ENCODE measurements around the gene FHIT.

DNA sequence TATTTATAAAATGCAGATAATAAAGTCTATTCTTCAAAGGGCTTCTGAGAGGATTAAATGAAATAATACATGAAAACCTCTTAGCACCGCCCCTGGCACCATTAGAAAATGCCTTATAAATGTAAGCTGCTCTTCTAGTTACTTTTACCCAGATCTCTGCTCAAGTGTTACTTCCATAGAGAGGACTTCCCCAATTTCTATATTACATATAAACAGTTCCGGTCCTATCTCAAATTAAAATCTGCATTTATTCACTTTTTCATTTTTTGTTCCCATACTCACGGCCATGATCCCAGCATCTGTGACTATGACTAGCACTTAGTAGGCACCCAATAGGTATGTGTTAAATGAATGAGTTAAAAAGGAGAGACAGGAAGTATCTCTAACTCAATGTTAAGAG, 1310.5 kb downstream of the FHIT start:
- TF ChIP-seq POLR2A (IDR thresholded peaks at IDR 0.05; ENCODE audit: low read depth, low read length), result no peak
- TF ChIP-seq TAF1 (IDR thresholded peaks at IDR 0.05; ENCODE audit: borderline replicate concordance, low read depth, low read length), result no peak
- no peak for TF ChIP-seq POLR2AphosphoS5 (IDR thresholded peaks at IDR 0.05; ENCODE audit: low read depth, low read length)

Measured in GM12892 (cell line).